Loucy (cell line): ENCODE measurements around the gene FGFRL1.

Source experiments
- H2AFZ ChIP-seq: fragments of 200-600 bp; sonication (generic); 2 replicates; pipeline ENCODE4 v1.6.0; 2016; ENCODE audit warnings: antibody characterized with exemption, mild to moderate bottlenecking, low read length, moderate library complexity
- H3F3A ChIP-seq: fragments of 200-600 bp; 2 replicates; pipeline ENCODE4 v1.6.0; 2016; ENCODE audit warnings: antibody characterized with exemption, low read depth, mild to moderate bottlenecking
- H3K27me3 ChIP-seq: fragments of 200-600 bp; sonication (generic); 2 replicates; pipeline ENCODE4 v1.6.1; 2014; ENCODE audit warnings: low read length, mild to moderate bottlenecking; ENCODE audit not compliant: insufficient read depth, poor library complexity, severe bottlenecking
- H3K36me3 ChIP-seq: fragments of 200-600 bp; sonication (generic); 2 replicates; pipeline ENCODE4 v1.6.1; 2016; ENCODE audit warnings: low read length; ENCODE audit not compliant: insufficient read depth
- H3K4me1 ChIP-seq: fragments of 200-600 bp; sonication (generic); 2 replicates; pipeline ENCODE4 v1.5.1; 2014; ENCODE audit warnings: low read length, mild to moderate bottlenecking; ENCODE audit not compliant: insufficient read depth, poor library complexity, severe bottlenecking
- H3K4me2 ChIP-seq: fragments of 200-600 bp; sonication (generic); 2 replicates; pipeline ENCODE4 v1.6.0; 2014; ENCODE audit warnings: antibody characterized with exemption, low read length, low read depth, mild to moderate bottlenecking; ENCODE audit not compliant: poor library complexity, severe bottlenecking
- H3K4me3 ChIP-seq: fragments of 200-600 bp; sonication (generic); 2 replicates; pipeline ENCODE4 v1.5.1; 2014; ENCODE audit warnings: low read length, mild to moderate bottlenecking, mixed read lengths; ENCODE audit not compliant: poor library complexity, severe bottlenecking
- H3K79me2 ChIP-seq: fragments of 200-600 bp; sonication (generic); 2 replicates; pipeline ENCODE4 v1.6.1; 2014; ENCODE audit warnings: low read length; ENCODE audit not compliant: insufficient read depth
- H3K9ac ChIP-seq: fragments of 200-600 bp; sonication (generic); 2 replicates; pipeline ENCODE4 v1.6.0; 2014; ENCODE audit warnings: mild to moderate bottlenecking, low read depth, low read length, moderate library complexity; ENCODE audit not compliant: poor library complexity, severe bottlenecking
- H3K9me2 ChIP-seq: fragments of 200-600 bp; sonication (generic); replicated peaks from 2 replicates; pipeline ENCODE4 v1.6.1; 2016; ENCODE audit warnings: low read depth, low read length, mixed read lengths
- H3K9me3 ChIP-seq: fragments of 200-600 bp; sonication (generic); 2 replicates; pipeline ENCODE4 v1.6.1; 2014; ENCODE audit warnings: mild to moderate bottlenecking, antibody characterized with exemption, low read length, low read depth; ENCODE audit not compliant: insufficient read depth
- H4K20me1 ChIP-seq: fragments of 200-600 bp; sonication (generic); 2 replicates; pipeline ENCODE4 v1.6.0; 2014; ENCODE audit warnings: antibody characterized with exemption, low read length, mild to moderate bottlenecking; ENCODE audit not compliant: insufficient read depth, poor library complexity, severe bottlenecking
- EZH2phosphoT487 ChIP-seq: fragments of 200-600 bp; IDR thresholded peaks from 2 replicates; pipeline ENCODE4 v1.6.1; 2018; ENCODE audit warnings: antibody characterized with exemption, mild to moderate bottlenecking, moderate library complexity, borderline replicate concordance
- TF ChIP-seq, protein P1 (sequence below): fragments of 200-600 bp; sonication (generic); conservative IDR thresholded peaks from 2 replicates; pipeline ENCODE4 v1.5.1; 2014; ENCODE audit warnings: mild to moderate bottlenecking, antibody characterized with exemption, low read length

The FGFRL1 gene

GRCh38 chr4:1058198-1058996, 47.0 kb downstream of the FGFRL1 start:
- Histone ChIP-seq H3K4me3 (no peak overlapping the region), H3F3A (no peaks in the 10 kb centered on the region), H3K9me3 (no peaks in the 10 kb centered on the region; the same call in 1 of the 2 replicates), H3K9ac (no peak overlapping the region), H2AFZ (no peak overlapping the region), H3K4me1 (no peaks in the 10 kb centered on the region), H3K36me3 (no peaks in the 10 kb centered on the region), H3K4me2 (no peak overlapping the region), H3K27me3 (no peaks in the 10 kb centered on the region), H3K79me2 (no peaks in the 10 kb centered on the region), H3K9me2 (no peaks in the 10 kb centered on the region), H4K20me1 (no peaks in the 10 kb centered on the region)
- no peak for TF ChIP-seq EZH2phosphoT487
- TF ChIP-seq, protein P1, sequence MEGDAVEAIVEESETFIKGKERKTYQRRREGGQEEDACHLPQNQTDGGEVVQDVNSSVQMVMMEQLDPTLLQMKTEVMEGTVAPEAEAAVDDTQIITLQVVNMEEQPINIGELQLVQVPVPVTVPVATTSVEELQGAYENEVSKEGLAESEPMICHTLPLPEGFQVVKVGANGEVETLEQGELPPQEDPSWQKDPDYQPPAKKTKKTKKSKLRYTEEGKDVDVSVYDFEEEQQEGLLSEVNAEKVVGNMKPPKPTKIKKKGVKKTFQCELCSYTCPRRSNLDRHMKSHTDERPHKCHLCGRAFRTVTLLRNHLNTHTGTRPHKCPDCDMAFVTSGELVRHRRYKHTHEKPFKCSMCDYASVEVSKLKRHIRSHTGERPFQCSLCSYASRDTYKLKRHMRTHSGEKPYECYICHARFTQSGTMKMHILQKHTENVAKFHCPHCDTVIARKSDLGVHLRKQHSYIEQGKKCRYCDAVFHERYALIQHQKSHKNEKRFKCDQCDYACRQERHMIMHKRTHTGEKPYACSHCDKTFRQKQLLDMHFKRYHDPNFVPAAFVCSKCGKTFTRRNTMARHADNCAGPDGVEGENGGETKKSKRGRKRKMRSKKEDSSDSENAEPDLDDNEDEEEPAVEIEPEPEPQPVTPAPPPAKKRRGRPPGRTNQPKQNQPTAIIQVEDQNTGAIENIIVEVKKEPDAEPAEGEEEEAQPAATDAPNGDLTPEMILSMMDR, result no peak

- H3K9me3 ChIP-seq, result no peaks in the 10 kb centered on the region; the same call in 1 of the 2 replicates
- no peak overlapping the region for H3K4me3 ChIP-seq
- no peaks in the 10 kb centered on the region for H3K79me2 ChIP-seq
- H3K36me3 ChIP-seq, result no peaks in the 10 kb centered on the region
- no peak overlapping the region for H3K9ac ChIP-seq
- no peak for TF ChIP-seq EZH2phosphoT487
- TF ChIP-seq, protein P1, result no peak
- H2AFZ ChIP-seq, result no peak overlapping the region
- H4K20me1 ChIP-seq, result no peaks in the 10 kb centered on the region
- H3K27me3 ChIP-seq, result no peaks in the 10 kb centered on the region
- no peaks in the 10 kb centered on the region for H3K9me2 ChIP-seq
- no peak overlapping the region for H3K4me2 ChIP-seq
- no peaks in the 10 kb centered on the region for H3F3A ChIP-seq
- no peaks in the 10 kb centered on the region for H3K4me1 ChIP-seq
These were observed 47.7 kb downstream of the FGFRL1 start for GRCh38 chr4:1058997-1059665.

- Histone ChIP-seq H3K4me1 (no peaks in the 10 kb centered on the region), H3K36me3 (no peaks in the 10 kb centered on the region), H2AFZ (no peak overlapping the region), H3K79me2 (no peaks in the 10 kb centered on the region), H3K9ac (no peak overlapping the region), H3K27me3 (no peaks in the 10 kb centered on the region), H3F3A (no peaks in the 10 kb centered on the region), H3K9me3 (no peaks in the 10 kb centered on the region; the same call in 1 of the 2 replicates), H4K20me1 (no peaks in the 10 kb centered on the region), H3K4me2 (no peak overlapping the region), H3K4me3 (no peak overlapping the region), H3K9me2 (no peaks in the 10 kb centered on the region)
- TF ChIP-seq, protein P1, result no peak
- no peak for TF ChIP-seq EZH2phosphoT487
These were observed 48.7 kb downstream of the FGFRL1 start for GRCh38 chr4:1060121-1060520.
